ENCODE measurements around the gene CTTNBP2.

CTTNBP2 gene

GRCh38 chr7:117690147-117690546 lies 183.1 kb downstream of the CTTNBP2 start:
- no peak for DNase-seq (ENCODE audit: extremely low read depth in 1 of 2, low read depth in 1 of 2)

- DNase-seq (ENCODE audit: extremely low read depth in 1 of 2, low read depth in 1 of 2), result no peak
Measured at GRCh38 chr7:117689406-117689805, 183.8 kb downstream of the CTTNBP2 start.

GRCh38 chr7:117688126-117688525 lies 185.1 kb downstream of the CTTNBP2 start:
- DNase-seq (ENCODE audit: extremely low read depth in 1 of 2, low read depth in 1 of 2), result no peak

GRCh38 chr7:117686311-117686935 lies 186.8 kb downstream of the CTTNBP2 start:
- no peak for DNase-seq (ENCODE audit: extremely low read depth in 1 of 2, low read depth in 1 of 2)

GRCh38 chr7:117685795-117686194 lies 187.4 kb downstream of the CTTNBP2 start:
- DNase-seq (ENCODE audit: extremely low read depth in 1 of 2, low read depth in 1 of 2), result no peak

- DNase-seq (ENCODE audit: extremely low read depth in 1 of 2, low read depth in 1 of 2), result no peak
Measured at GRCh38 chr7:117683430-117684175, 189.6 kb downstream of the CTTNBP2 start.

- no peak for DNase-seq (ENCODE audit: extremely low read depth in 1 of 2, low read depth in 1 of 2)
Measured at GRCh38 chr7:117682681-117683385, 190.4 kb downstream of the CTTNBP2 start.

- no peak for DNase-seq (ENCODE audit: extremely low read depth in 1 of 2, low read depth in 1 of 2)
Measured at GRCh38 chr7:117679120-117679519, 194.1 kb downstream of the CTTNBP2 start.

GRCh38 chr7:117675497-117676435 lies 197.5 kb downstream of the CTTNBP2 start:
- DNase-seq (ENCODE audit: extremely low read depth in 1 of 2, low read depth in 1 of 2), result no peak

- no peak for DNase-seq (ENCODE audit: extremely low read depth in 1 of 2, low read depth in 1 of 2)
Measured at GRCh38 chr7:117674617-117675016, 198.6 kb downstream of the CTTNBP2 start.

GRCh38 chr7:117673839-117674238 lies 199.4 kb downstream of the CTTNBP2 start:
- DNase-seq (ENCODE audit: extremely low read depth in 1 of 2, low read depth in 1 of 2), result no peak

- DNase-seq (ENCODE audit: extremely low read depth in 1 of 2, low read depth in 1 of 2), result no peak
Measured at GRCh38 chr7:117673367-117673766, 199.9 kb downstream of the CTTNBP2 start.

GRCh38 chr7:117672453-117672852 lies 200.8 kb downstream of the CTTNBP2 start:
- DNase-seq (ENCODE audit: extremely low read depth in 1 of 2, low read depth in 1 of 2), result no peak

- DNase-seq (ENCODE audit: extremely low read depth in 1 of 2, low read depth in 1 of 2), result no peak
Measured at GRCh38 chr7:117669818-117670217, 203.4 kb downstream of the CTTNBP2 start.

GRCh38 chr7:117667456-117667855 lies 205.8 kb downstream of the CTTNBP2 start:
- DNase-seq (ENCODE audit: extremely low read depth in 1 of 2, low read depth in 1 of 2), result no peak

- DNase-seq (ENCODE audit: extremely low read depth in 1 of 2, low read depth in 1 of 2), result no peak
Measured at GRCh38 chr7:117666689-117667088, 206.6 kb downstream of the CTTNBP2 start.

- no peak for DNase-seq (ENCODE audit: extremely low read depth in 1 of 2, low read depth in 1 of 2)
Measured at GRCh38 chr7:117666031-117666430, 207.2 kb downstream of the CTTNBP2 start.

- DNase-seq (ENCODE audit: extremely low read depth in 1 of 2, low read depth in 1 of 2), result no peak
Measured at GRCh38 chr7:117665368-117665767, 207.9 kb downstream of the CTTNBP2 start.

- no peak for DNase-seq (ENCODE audit: extremely low read depth in 1 of 2, low read depth in 1 of 2)
Measured at GRCh38 chr7:117664047-117664446, 209.2 kb downstream of the CTTNBP2 start.

- DNase-seq (ENCODE audit: extremely low read depth in 1 of 2, low read depth in 1 of 2), result no peak
Measured at GRCh38 chr7:117661328-117661727, 211.9 kb downstream of the CTTNBP2 start.

Data from stimulated activated CD8-positive, alpha-beta memory T cell treated with anti-CD3 and anti-CD28 coated beads, Interleukin-7, amount 100 ng/mL, for 48 hours (primary cell).